Loucy (cell line): Measurements from ENCODE around the gene GAS7.

Source experiments
- CTCF ChIP-seq: fragments of 200-600 bp; sonication (generic); conservative IDR thresholded peaks from 2 replicates; pipeline ENCODE4 v1.5.1; 2014; ENCODE audit warnings: mild to moderate bottlenecking, antibody characterized with exemption, low read length
- EZH2phosphoT487 ChIP-seq: fragments of 200-600 bp; IDR thresholded peaks from 2 replicates; pipeline ENCODE4 v1.6.1; 2018; ENCODE audit warnings: antibody characterized with exemption, mild to moderate bottlenecking, moderate library complexity, borderline replicate concordance

GRCh38 chr17:10135539-10136257 is 62.7 kb downstream of the GAS7 start:
- TF ChIP-seq CTCF (no peak), EZH2phosphoT487 (no peak)
